SK-N-SH treated with all-trans-retinoic acid at 6 μM for 48 hours (cell line): Measurements from ENCODE around the gene SNX21.
"Not testable (repeated sequence)": the region's sequence is repeated elsewhere in the genome, so short reads cannot be mapped to it uniquely, and the experiment has no call there.

Experiments
- ATAC-seq: fragments of 200-7000 bp; cut with Tn5 transposase; 3 replicates; pipeline ENCODE4 v1.9.1; 2020; ENCODE audit warnings: mild to moderate bottlenecking, moderate library complexity
- ARNTL ChIP-seq: fragments of 450-650 bp; formaldehyde crosslinking; IDR thresholded peaks from 2 replicates; pipeline ENCODE4 v1.5.0; 2020; ENCODE audit warnings: low read depth, mild to moderate bottlenecking, moderate library complexity, borderline replicate concordance
- CSDC2 ChIP-seq: fragments of 250-450 bp; sonication (Bioruptor Pico); IDR thresholded peaks from 2 replicates; pipeline ENCODE4 v1.5.0; 2020; ENCODE audit warnings: mild to moderate bottlenecking, moderate library complexity
- ESRRG ChIP-seq: fragments of 250-450 bp; sonication (Bioruptor Pico); IDR thresholded peaks from 2 replicates; pipeline ENCODE4 v1.6.1; 2021; ENCODE audit warnings: mild to moderate bottlenecking
- ISL1 ChIP-seq: fragments of 250-450 bp; sonication (Bioruptor Pico); IDR thresholded peaks from 2 replicates; pipeline ENCODE4 v2.1.2; 2022; ENCODE audit warnings: mild to moderate bottlenecking, moderate library complexity
- OSR1 ChIP-seq: fragments of 250-450 bp; sonication (Bioruptor Pico); IDR thresholded peaks from 2 replicates; pipeline ENCODE4 v1.8.0; 2022; ENCODE audit warnings: moderate library complexity, mild to moderate bottlenecking, inconsistent platforms
- PPARA ChIP-seq: fragments of 250-450 bp; sonication (Bioruptor Pico); IDR thresholded peaks from 2 replicates; pipeline ENCODE4 v1.5.0; 2020; ENCODE audit warnings: mild to moderate bottlenecking, borderline replicate concordance
- SNAI2 ChIP-seq: fragments of 250-450 bp; sonication (Bioruptor Pico); IDR thresholded peaks from 2 replicates; pipeline ENCODE4 v1.5.0; 2020; ENCODE audit warnings: mild to moderate bottlenecking, moderate library complexity
- TOX ChIP-seq: fragments of 250-450 bp; sonication (Bioruptor Pico); IDR thresholded peaks from 2 replicates; pipeline ENCODE4 v1.8.0; 2021; ENCODE audit warnings: mild to moderate bottlenecking, moderate library complexity, borderline replicate concordance
- TSHZ2 ChIP-seq: fragments of 250-450 bp; sonication (Bioruptor Pico); IDR thresholded peaks from 2 replicates; pipeline ENCODE4 v1.5.0; 2020; ENCODE audit warnings: mild to moderate bottlenecking, moderate library complexity
- ZC3H10 ChIP-seq: fragments of 250-450 bp; sonication (Bioruptor Pico); IDR thresholded peaks from 2 replicates; pipeline ENCODE4 v1.5.1; 2021; ENCODE audit warnings: mild to moderate bottlenecking, moderate library complexity
- ZNF565 ChIP-seq: fragments of 450-650 bp; formaldehyde crosslinking; conservative IDR thresholded peaks from 2 replicates; pipeline ENCODE4 v1.5.0; 2020; ENCODE audit warnings: low read depth, mild to moderate bottlenecking, moderate library complexity
- ZNF70 ChIP-seq: fragments of 450-650 bp; formaldehyde crosslinking; IDR thresholded peaks from 2 replicates; pipeline ENCODE4 v1.5.0; 2020; ENCODE audit warnings: mild to moderate bottlenecking, moderate library complexity
- ZNF8 ChIP-seq: fragments of 450-650 bp; formaldehyde crosslinking; IDR thresholded peaks from 2 replicates; pipeline ENCODE4 v1.5.0; 2020; ENCODE audit warnings: mild to moderate bottlenecking, moderate library complexity
- TF ChIP-seq, protein P1 (sequence below): fragments of 250-450 bp; sonication (Bioruptor Pico); IDR thresholded peaks from 2 replicates; pipeline ENCODE4 v1.5.1; 2021; ENCODE audit warnings: mild to moderate bottlenecking, moderate library complexity
- TF ChIP-seq, protein P2 (sequence below): fragments of 250-450 bp; sonication (Bioruptor Pico); IDR thresholded peaks from 2 replicates; pipeline ENCODE4 v1.8.0; 2021; ENCODE audit warnings: low read depth, mild to moderate bottlenecking, moderate library complexity, borderline replicate concordance
- TF ChIP-seq, protein P3 (sequence below): fragments of 250-450 bp; sonication (Bioruptor Pico); IDR thresholded peaks from 2 replicates; pipeline ENCODE4 v1.8.0; 2020; ENCODE audit warnings: mild to moderate bottlenecking, moderate library complexity, borderline replicate concordance

SNX21 gene

GRCh38 chr20:45792317-45793118 is 41.1 kb upstream of the SNX21 start (continued):
- TF ChIP-seq, protein P1, sequence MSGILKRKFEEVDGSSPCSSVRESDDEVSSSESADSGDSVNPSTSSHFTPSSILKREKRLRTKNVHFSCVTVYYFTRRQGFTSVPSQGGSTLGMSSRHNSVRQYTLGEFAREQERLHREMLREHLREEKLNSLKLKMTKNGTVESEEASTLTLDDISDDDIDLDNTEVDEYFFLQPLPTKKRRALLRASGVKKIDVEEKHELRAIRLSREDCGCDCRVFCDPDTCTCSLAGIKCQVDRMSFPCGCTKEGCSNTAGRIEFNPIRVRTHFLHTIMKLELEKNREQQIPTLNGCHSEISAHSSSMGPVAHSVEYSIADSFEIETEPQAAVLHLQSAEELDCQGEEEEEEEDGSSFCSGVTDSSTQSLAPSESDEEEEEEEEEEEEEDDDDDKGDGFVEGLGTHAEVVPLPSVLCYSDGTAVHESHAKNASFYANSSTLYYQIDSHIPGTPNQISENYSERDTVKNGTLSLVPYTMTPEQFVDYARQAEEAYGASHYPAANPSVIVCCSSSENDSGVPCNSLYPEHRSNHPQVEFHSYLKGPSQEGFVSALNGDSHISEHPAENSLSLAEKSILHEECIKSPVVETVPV (CRISPR knock-in tag), result no peak
- TF ChIP-seq ARNTL (CRISPR knock-in tag) (no peak), TOX (no peak)
- TF ChIP-seq, all 23 proteins: peak for 0

GRCh38 chr20:45796337-45797065 is 37.1 kb upstream of the SNX21 start:
- TF ChIP-seq TSHZ2 (no peak), ZNF70 (CRISPR knock-in tag) (no peak), ESRRG (CRISPR knock-in tag) (no peak), PPARA (CRISPR knock-in tag) (no peak), ZNF565 (CRISPR knock-in tag) (no peak), SNAI2 (CRISPR knock-in tag) (no peak), ZNF8 (CRISPR knock-in tag) (no peak), ZC3H10 (CRISPR knock-in tag) (no peak), CSDC2 (CRISPR knock-in tag) (no peak), ISL1 (CRISPR knock-in tag) (no peak), OSR1 (CRISPR knock-in tag) (no peak)
- TF ChIP-seq, protein P2, sequence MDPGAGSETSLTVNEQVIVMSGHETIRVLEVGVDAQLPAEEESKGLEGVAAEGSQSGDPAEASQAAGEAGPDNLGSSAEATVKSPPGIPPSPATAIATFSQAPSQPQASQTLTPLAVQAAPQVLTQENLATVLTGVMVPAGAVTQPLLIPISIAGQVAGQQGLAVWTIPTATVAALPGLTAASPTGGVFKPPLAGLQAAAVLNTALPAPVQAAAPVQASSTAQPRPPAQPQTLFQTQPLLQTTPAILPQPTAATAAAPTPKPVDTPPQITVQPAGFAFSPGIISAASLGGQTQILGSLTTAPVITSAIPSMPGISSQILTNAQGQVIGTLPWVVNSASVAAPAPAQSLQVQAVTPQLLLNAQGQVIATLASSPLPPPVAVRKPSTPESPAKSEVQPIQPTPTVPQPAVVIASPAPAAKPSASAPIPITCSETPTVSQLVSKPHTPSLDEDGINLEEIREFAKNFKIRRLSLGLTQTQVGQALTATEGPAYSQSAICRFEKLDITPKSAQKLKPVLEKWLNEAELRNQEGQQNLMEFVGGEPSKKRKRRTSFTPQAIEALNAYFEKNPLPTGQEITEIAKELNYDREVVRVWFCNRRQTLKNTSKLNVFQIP (CRISPR knock-in tag), result no peak
- TF ChIP-seq, protein P1 (CRISPR knock-in tag), result no peak
- TF ChIP-seq, protein P3, sequence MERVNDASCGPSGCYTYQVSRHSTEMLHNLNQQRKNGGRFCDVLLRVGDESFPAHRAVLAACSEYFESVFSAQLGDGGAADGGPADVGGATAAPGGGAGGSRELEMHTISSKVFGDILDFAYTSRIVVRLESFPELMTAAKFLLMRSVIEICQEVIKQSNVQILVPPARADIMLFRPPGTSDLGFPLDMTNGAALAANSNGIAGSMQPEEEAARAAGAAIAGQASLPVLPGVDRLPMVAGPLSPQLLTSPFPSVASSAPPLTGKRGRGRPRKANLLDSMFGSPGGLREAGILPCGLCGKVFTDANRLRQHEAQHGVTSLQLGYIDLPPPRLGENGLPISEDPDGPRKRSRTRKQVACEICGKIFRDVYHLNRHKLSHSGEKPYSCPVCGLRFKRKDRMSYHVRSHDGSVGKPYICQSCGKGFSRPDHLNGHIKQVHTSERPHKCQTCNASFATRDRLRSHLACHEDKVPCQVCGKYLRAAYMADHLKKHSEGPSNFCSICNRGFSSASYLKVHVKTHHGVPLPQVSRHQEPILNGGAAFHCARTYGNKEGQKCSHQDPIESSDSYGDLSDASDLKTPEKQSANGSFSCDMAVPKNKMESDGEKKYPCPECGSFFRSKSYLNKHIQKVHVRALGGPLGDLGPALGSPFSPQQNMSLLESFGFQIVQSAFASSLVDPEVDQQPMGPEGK (CRISPR knock-in tag), result no peak

DNA sequence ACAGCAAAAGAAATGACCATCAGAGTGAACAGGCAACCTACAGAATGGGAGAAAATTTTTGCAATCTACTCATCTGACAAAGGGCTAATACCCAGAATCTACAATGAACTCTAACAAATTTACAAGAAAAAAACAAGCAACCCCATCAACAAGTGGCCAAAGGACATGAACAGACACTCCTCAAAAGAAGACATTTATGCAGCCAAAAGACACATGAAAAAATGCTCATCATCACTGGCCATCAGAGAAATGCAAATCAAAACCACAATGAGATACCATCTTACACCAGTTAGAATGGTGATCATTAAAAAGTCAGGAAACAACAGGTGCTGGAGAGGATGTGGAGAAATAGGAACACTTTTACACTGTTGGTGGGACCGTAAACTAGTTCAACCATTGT is 36.1 kb upstream of the SNX21 start:
- ATAC-seq, result not testable (repeated sequence)

More at GRCh38 chr20:45796337-45797065, 37.1 kb upstream of the SNX21 start:
- ATAC-seq, result no peak

GRCh38 chr20:45797955-45798354 is 35.6 kb upstream of the SNX21 start:
- not testable (repeated sequence) for ATAC-seq
